ENCODE data around the gene FBXO8.

FBXO8 gene

GRCh38 chr4:174316954-174317353, 33.5 kb upstream of the FBXO8 start:
- H3K4me1 ChIP-seq (ENCODE audit: control insufficient read depth, insufficient read depth, low read length): peaks cover 3% of the 10 kb centered on the region; the same call in 1 of the 2 replicates
- POLR2A ChIA-PET: no interaction called here
- H3K4me3 ChIP-seq (ENCODE audit: low read depth, low read length): no peak overlapping the region
- TF ChIP-seq ZNF473 (tag by site-specific recombination; IDR thresholded peaks at IDR 0.05) (no peak), ZNF677 (tag by site-specific recombination; IDR thresholded peaks at IDR 0.05) (no peak), ZNF311 (tag by site-specific recombination; IDR thresholded peaks at IDR 0.05; ENCODE audit: borderline replicate concordance) (no peak), ZNF623 (tag by site-specific recombination; IDR thresholded peaks at IDR 0.05) (no peak), SALL2 (tag by site-specific recombination; IDR thresholded peaks at IDR 0.05; ENCODE audit: borderline replicate concordance) (no peak), MYNN (tag by site-specific recombination; IDR thresholded peaks at IDR 0.05; ENCODE audit: borderline replicate concordance) (no peak), ZNF362 (tag by site-specific recombination; IDR thresholded peaks at IDR 0.05) (no peak), ZNF670 (tag by site-specific recombination; IDR thresholded peaks at IDR 0.05; ENCODE audit: low read depth) (no peak), ZNF132 (tag by site-specific recombination; IDR thresholded peaks at IDR 0.05; ENCODE audit: borderline replicate concordance) (no peak), ZNF24 (tag by site-specific recombination; IDR thresholded peaks at IDR 0.05) (no peak), ZNF639 (tag by site-specific recombination; IDR thresholded peaks at IDR 0.05) (no peak), AEBP2 (tag by site-specific recombination; IDR thresholded peaks at IDR 0.05; ENCODE audit: borderline replicate concordance) (no peak), ZNF624 (tag by site-specific recombination; IDR thresholded peaks at IDR 0.05) (no peak), ZNF155 (tag by site-specific recombination; IDR thresholded peaks at IDR 0.05) (no peak)
- H3K36me3 ChIP-seq (ENCODE audit: control insufficient read depth in 2 of 2, insufficient read depth in 1 of 2, low read length in 2 of 2): peaks cover 4 to 31% of the 10 kb centered on the region in 2 experiments; a peak in 1 of 3 replicates
- no peak overlapping the region for H3K27ac ChIP-seq (ENCODE audit: extremely low read depth, low read depth, low read length)
- CTCF ChIA-PET: no interaction called here
- no peaks in the 10 kb centered on the region for H3K9me3 ChIP-seq (ENCODE audit: control insufficient read depth, insufficient read depth, low read depth, low read length)

- Histone ChIP-seq H3K36me3 (ENCODE audit: control insufficient read depth in 2 of 2, insufficient read depth in 1 of 2, low read length in 2 of 2) (peaks cover 4 to 31% of the 10 kb centered on the region in 2 experiments; a peak in 1 of 3 replicates), H3K4me1 (ENCODE audit: control insufficient read depth, insufficient read depth, low read length) (peaks cover 3% of the 10 kb centered on the region; the same call in 1 of the 2 replicates), H3K9me3 (ENCODE audit: control insufficient read depth, insufficient read depth, low read depth, low read length) (no peaks in the 10 kb centered on the region), H3K27ac (ENCODE audit: extremely low read depth, low read depth, low read length) (no peak overlapping the region), H3K4me3 (ENCODE audit: low read depth, low read length) (no peak overlapping the region)
- ChIA-PET POLR2A (no interaction called here), CTCF (interaction anchor here (0.7 kb wide), 1 partner anchor 734 kb away, joined by 3 read pairs; no protein-coding TSS in a partner anchor)
- peak; percentile 22; the same call in 1 of the 2 replicates for TF ChIP-seq PRDM1 (tag by site-specific recombination; IDR thresholded peaks at IDR 0.05)
- 0 out of 2 replicates have a peak, but pooled peaks have one; percentile 18 for TF ChIP-seq SCRT2 (tag by site-specific recombination; IDR thresholded peaks at IDR 0.05)
- no peak for TF ChIP-seq AEBP2 (tag by site-specific recombination; IDR thresholded peaks at IDR 0.05; ENCODE audit: borderline replicate concordance)
- no peak for TF ChIP-seq ZNF211 (tag by site-specific recombination; IDR thresholded peaks at IDR 0.05; ENCODE audit: low read depth)
- no peak for TF ChIP-seq ZNF76 (tag by site-specific recombination; IDR thresholded peaks at IDR 0.05; ENCODE audit: borderline replicate concordance, low read depth)
- no peak for TF ChIP-seq ZNF24 (tag by site-specific recombination; IDR thresholded peaks at IDR 0.05)
- no peak for TF ChIP-seq KLF16 (tag by site-specific recombination; IDR thresholded peaks at IDR 0.05)
- no peak for TF ChIP-seq ZNF610 (tag by site-specific recombination; IDR thresholded peaks at IDR 0.05; ENCODE audit: borderline replicate concordance)
- TF ChIP-seq GLI2 (tag by site-specific recombination; IDR thresholded peaks at IDR 0.05; ENCODE audit: borderline replicate concordance, low read depth): no peak
- no peak for TF ChIP-seq ZNF112 (tag by site-specific recombination; IDR thresholded peaks at IDR 0.05)
- TF ChIP-seq KLF8 (tag by site-specific recombination; IDR thresholded peaks at IDR 0.05): no peak
- no peak for TF ChIP-seq ZNF548 (tag by site-specific recombination; IDR thresholded peaks at IDR 0.05)
- TF ChIP-seq ZSCAN4 (tag by site-specific recombination; IDR thresholded peaks at IDR 0.05): no peak
- TF ChIP-seq ZIC2 (tag by site-specific recombination; IDR thresholded peaks at IDR 0.05): no peak
- no peak for TF ChIP-seq ZNF660 (tag by site-specific recombination; IDR thresholded peaks at IDR 0.05)
- no peak for TF ChIP-seq ZNF530 (tag by site-specific recombination; IDR thresholded peaks at IDR 0.05; ENCODE audit: low read depth)
These were observed 33.1 kb upstream of the FBXO8 start for GRCh38 chr4:174316546-174316945.

Data from HEK293 (cell line).